HG02759 (cell line): ENCODE data around the gene ACER2.
"Not testable (repeated sequence)": the region's sequence is repeated elsewhere in the genome, so short reads cannot be mapped to it uniquely, and the experiment has no call there.

Experiments
- ATAC-seq: cut with Tn5 transposase; IDR thresholded peaks from one replicate; pipeline ENCODE4 v1.9.1; 2021; ENCODE audit warnings: mild to moderate bottlenecking, moderate library complexity; ENCODE audit not compliant: unreplicated experiment

Gene ACER2

GRCh38 chr9:19408316-19408692, 505 bp upstream of the ACER2 start:
- ATAC-seq: peak; percentile 9

GRCh38 chr9:19409401-19410194, 789 bp downstream of the ACER2 start:
- peak; percentile 18 for ATAC-seq

GRCh38 chr9:19410195-19410503, 1.3 kb downstream of the ACER2 start:
- ATAC-seq: no peak

- ATAC-seq: no peak
Observed at GRCh38 chr9:19410594-19410993, 1.8 kb downstream of the ACER2 start.

GRCh38 chr9:19411316-19411715, 2.5 kb downstream of the ACER2 start:
- no peak for ATAC-seq

- ATAC-seq: not testable (repeated sequence)
Observed at GRCh38 chr9:19413456-19413855, 4.6 kb downstream of the ACER2 start.

GRCh38 chr9:19416143-19416542, 7.3 kb downstream of the ACER2 start:
- no peak for ATAC-seq

GRCh38 chr9:19420877-19421276, 12.1 kb downstream of the ACER2 start:
- ATAC-seq: no peak

- no peak for ATAC-seq
Observed at GRCh38 chr9:19423163-19423562, 14.4 kb downstream of the ACER2 start.

GRCh38 chr9:19424176-19424779, 15.5 kb downstream of the ACER2 start:
- ATAC-seq: peak; percentile 56

- no peak for ATAC-seq
Observed at GRCh38 chr9:19429595-19429994, 20.8 kb downstream of the ACER2 start.

GRCh38 chr9:19430201-19430760, 21.5 kb downstream of the ACER2 start:
- ATAC-seq: no peak

GRCh38 chr9:19431361-19432171, 22.8 kb downstream of the ACER2 start:
- no peak for ATAC-seq

- ATAC-seq: no peak
Observed at GRCh38 chr9:19432473-19432872, 23.7 kb downstream of the ACER2 start.

- not testable (repeated sequence) for ATAC-seq
Observed at GRCh38 chr9:19433729-19434128, 24.9 kb downstream of the ACER2 start.

- no peak for ATAC-seq
Observed at GRCh38 chr9:19440376-19440775, 31.6 kb downstream of the ACER2 start.

GRCh38 chr9:19440823-19441580, 32.2 kb downstream of the ACER2 start:
- peak; percentile 23 for ATAC-seq

GRCh38 chr9:19441730-19442129, 32.9 kb downstream of the ACER2 start:
- peak; percentile 92 for ATAC-seq

- ATAC-seq: no peak
Observed at GRCh38 chr9:19442240-19442639, 33.4 kb downstream of the ACER2 start.

GRCh38 chr9:19445452-19445851, 36.6 kb downstream of the ACER2 start:
- ATAC-seq: no peak

GRCh38 chr9:19446361-19446861, 37.6 kb downstream of the ACER2 start:
- no peak for ATAC-seq
